Liver (tissue), 9 donors: ENCODE measurements around the gene CWC25. TPM values are rescaled to one million over a fixed set of nuclear protein-coding genes. Genes with fewer than 3 reads are reported as not detected.

Source experiments
- DNase-seq: peaks from one replicate; pipeline ENCODE4 v3.0.0-alpha.2; 2017; ENCODE audit warnings: low spot score
- H3K27ac ChIP-seq, 2 donors: one replicate each; pipeline ENCODE4 v1.7.0; 2013; ENCODE audit warnings: inconsistent platforms in 2 of 2, low read length in 2 of 2, control low read depth in 1 of 2, low read depth in 1 of 2, mild to moderate bottlenecking in 1 of 2
- H3K27me3 ChIP-seq, 4 donors: one replicate each; pipeline versions ENCODE4 v1.6.1 to v1.7.0; 2013; ENCODE audit warnings: low read length in 3 of 4, inconsistent platforms in 1 of 4, mild to moderate bottlenecking in 1 of 4, moderate library complexity in 1 of 4; ENCODE audit not compliant: control insufficient read depth in 4 of 4, insufficient read depth in 4 of 4
- H3K36me3 ChIP-seq, 4 donors: one replicate each; pipeline versions ENCODE4 v1.6.1 to v1.7.0; 2013; ENCODE audit warnings: low read length in 3 of 4, mild to moderate bottlenecking in 3 of 4, low read depth in 1 of 4, moderate library complexity in 1 of 4; ENCODE audit not compliant: control insufficient read depth in 4 of 4, insufficient read depth in 3 of 4
- H3K4me1 ChIP-seq, 4 donors: one replicate each; pipeline versions ENCODE4 v1.6.1 to v1.7.0; 2013; ENCODE audit warnings: low read length in 3 of 4, mild to moderate bottlenecking in 3 of 4, moderate library complexity in 1 of 4; ENCODE audit not compliant: control insufficient read depth in 4 of 4, insufficient read depth in 4 of 4
- H3K4me3 ChIP-seq, 3 donors: one replicate each; pipeline versions ENCODE4 v1.6.1 to v1.7.0; 2013; ENCODE audit warnings: low read length in 3 of 3, control low read depth in 1 of 3, low read depth in 1 of 3, mild to moderate bottlenecking in 1 of 3
- H3K9ac ChIP-seq, 2 donors: one replicate each; pipeline ENCODE4 v1.7.0; 2013; ENCODE audit warnings: low read length in 2 of 2, mild to moderate bottlenecking in 2 of 2, moderate library complexity in 2 of 2, control low read depth in 1 of 2, low read depth in 1 of 2
- H3K9me3 ChIP-seq, 4 donors: one replicate each; pipeline versions ENCODE4 v1.6.1 to v1.7.0; 2013; ENCODE audit warnings: low read length in 3 of 4; ENCODE audit not compliant: control insufficient read depth in 4 of 4
- EGR1 ChIP-seq, 2 donors: IDR thresholded peaks; 2 replicates each; pipeline ENCODE4 v1.6.1; 2016 to 2018; ENCODE audit warnings: antibody characterized with exemption in 2 of 2, low read depth in 2 of 2
- FOXA2 ChIP-seq: IDR thresholded peaks from 2 replicates; pipeline ENCODE4 v1.6.1; 2016; ENCODE audit warnings: antibody characterized with exemption
- HNF4A ChIP-seq, 2 donors: conservative IDR thresholded peaks; 2 replicates each; pipeline ENCODE4 v1.6.1; 2016; ENCODE audit warnings: antibody characterized with exemption in 2 of 2, mild to moderate bottlenecking in 2 of 2
- HNF4G ChIP-seq: IDR thresholded peaks from 2 replicates; pipeline ENCODE4 v1.6.1; 2016; ENCODE audit warnings: antibody characterized with exemption
- JUND ChIP-seq, 2 donors: IDR thresholded peaks; 2 replicates each; pipeline ENCODE4 v1.6.1; 2016; ENCODE audit warnings: antibody characterized with exemption in 2 of 2
- NR2F2 ChIP-seq: IDR thresholded peaks from 2 replicates; pipeline ENCODE4 v1.6.1; 2016; ENCODE audit warnings: antibody characterized with exemption
- RAD21 ChIP-seq, 2 donors: IDR thresholded peaks; 2 replicates each; pipeline ENCODE4 v1.6.1; 2016; ENCODE audit warnings: antibody characterized with exemption in 2 of 2, mild to moderate bottlenecking in 2 of 2
- RXRA ChIP-seq, 2 donors: IDR thresholded peaks; 2 replicates each; pipeline ENCODE4 v1.6.1; 2017 to 2018; ENCODE audit warnings: antibody characterized with exemption in 2 of 2, mild to moderate bottlenecking in 1 of 2
- SP1 ChIP-seq: IDR thresholded peaks from 2 replicates; pipeline ENCODE4 v1.6.1; 2018; ENCODE audit warnings: antibody characterized with exemption, mild to moderate bottlenecking
- TAF1 ChIP-seq: conservative IDR thresholded peaks from 2 replicates; pipeline ENCODE4 v1.6.1; 2016; ENCODE audit warnings: antibody characterized with exemption, mild to moderate bottlenecking
- YY1 ChIP-seq: IDR thresholded peaks from 2 replicates; pipeline ENCODE4 v1.6.1; 2016; ENCODE audit warnings: antibody characterized with exemption, mild to moderate bottlenecking
- WGBS: extraction: QIAGEN DNeasy Blood & Tissue Kit; methylation state at CpG from one replicate; pipeline ENCODE4 v1.1.7; 2013; 5-methylcytosine and 5-hydroxymethylcytosine counted together
- polyA plus RNA-seq, 2 donors: library from polyadenylated mRNA; stranded (reverse) in 1 of 2; unstranded in 1 of 2; fragments of 200-250 nt in 1 of 2; fragments of >200 nt in 1 of 2; fragmentation: Nextera tagmentation in 1 of 2; extraction: Ambion mirVana in 1 of 2; gene quantifications; one replicate each; pipeline versions ENCODE4 v1.2.1 to v1.2.3, GENCODE V29; 2013 to 2015
- total RNA-seq, 2 donors: library from RNA; depleted of rRNA; stranded (reverse); fragments of >200 nt; gene quantifications; one replicate each; pipeline ENCODE4 v1.2.3, GENCODE V29; 2014
- TF ChIP-seq, protein P1 (sequence below): IDR thresholded peaks from 2 replicates; pipeline ENCODE4 v1.6.1; 2016; ENCODE audit warnings: antibody characterized with exemption, mild to moderate bottlenecking
- TF ChIP-seq, protein P2 (sequence below): IDR thresholded peaks from 2 replicates; pipeline ENCODE4 v1.6.1; 2016; ENCODE audit warnings: antibody characterized with exemption
- TF ChIP-seq, protein P3 (sequence below): IDR thresholded peaks from 2 replicates; pipeline ENCODE4 v1.6.1; 2016; ENCODE audit warnings: antibody characterized with exemption
- donor health status: healthy.
- donor health status: healthy.
- donor health status: healthy.
- donor health status: healthy.
- donor health status: healthy.

The CWC25 gene
- total and polyA plus RNA-seq, 4 donors, result 5.7 to 10.0 (median 7.4) TPM

DNA sequence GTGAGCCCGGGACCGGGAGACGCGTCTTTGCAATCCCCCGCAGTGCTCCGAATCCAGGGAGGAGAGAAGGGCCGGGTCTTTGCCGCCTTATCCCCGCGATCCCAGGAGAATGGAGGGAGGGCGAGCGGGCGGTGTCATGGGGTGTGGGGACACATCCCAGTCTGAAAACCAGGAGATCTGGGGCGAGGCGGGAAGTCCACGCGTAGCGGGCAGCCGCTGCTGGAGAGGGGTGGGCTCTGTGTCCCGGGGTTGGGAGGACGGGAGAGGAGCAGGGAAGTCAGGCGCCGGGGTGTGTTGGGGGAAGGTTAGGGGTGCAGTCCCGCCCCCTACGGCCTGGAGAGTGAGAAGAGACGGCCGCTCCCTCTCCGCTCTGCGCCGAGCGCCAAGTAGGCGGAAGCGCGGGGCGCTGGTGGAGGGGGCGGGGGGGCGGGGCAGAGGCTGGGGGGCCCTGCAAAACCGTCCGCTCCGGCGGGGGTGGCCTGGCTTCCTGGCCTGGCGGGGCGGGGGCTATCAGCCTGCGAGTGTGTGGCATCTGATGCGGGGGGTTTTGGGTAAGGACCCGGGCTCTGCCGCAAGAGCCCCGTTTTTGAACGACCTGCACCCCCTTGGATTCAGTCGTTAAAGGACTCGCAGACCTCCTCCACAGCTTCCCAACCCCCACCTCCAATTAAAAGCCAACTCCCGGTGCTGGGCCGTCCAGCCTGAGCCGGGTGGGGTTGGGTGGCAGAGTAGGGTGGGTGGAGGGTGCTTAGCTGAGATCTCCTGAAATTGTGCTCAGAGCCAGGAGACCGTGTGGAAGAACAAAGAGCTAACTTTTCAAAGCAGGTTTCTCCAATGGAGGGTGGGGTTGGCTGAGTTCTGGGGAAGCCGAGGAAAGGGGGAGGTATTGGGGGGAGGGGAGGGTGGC, 45.4 kb upstream of the CWC25 start:
- H3K4me3 ChIP-seq, result peak overlapping the region; percentile 74 to 88 (median 87)
- no peaks in the 10 kb centered on the region for H3K36me3 ChIP-seq
- under 1% methylated on average over 56 of the region's 56 CpGs for WGBS
- peaks cover 0 to 48% (median 42%) of the 10 kb centered on the region in 4 donors for H3K4me1 ChIP-seq
- H3K9ac ChIP-seq, result peak overlapping the region; percentile 87 to 96
- no peaks in the 10 kb centered on the region for H3K9me3 ChIP-seq
- H3K27ac ChIP-seq, result peak overlapping the region; percentile 95 to 96
- TF ChIP-seq RXRA (IDR thresholded peaks at IDR 0.05) (no peak), YY1 (peak; percentile 27), RAD21 (IDR thresholded peaks at IDR 0.05) (no peak), NR2F2 (peak; percentile 38), FOXA2 (no peak), SP1 (no peak)
- TF ChIP-seq, protein P1, sequence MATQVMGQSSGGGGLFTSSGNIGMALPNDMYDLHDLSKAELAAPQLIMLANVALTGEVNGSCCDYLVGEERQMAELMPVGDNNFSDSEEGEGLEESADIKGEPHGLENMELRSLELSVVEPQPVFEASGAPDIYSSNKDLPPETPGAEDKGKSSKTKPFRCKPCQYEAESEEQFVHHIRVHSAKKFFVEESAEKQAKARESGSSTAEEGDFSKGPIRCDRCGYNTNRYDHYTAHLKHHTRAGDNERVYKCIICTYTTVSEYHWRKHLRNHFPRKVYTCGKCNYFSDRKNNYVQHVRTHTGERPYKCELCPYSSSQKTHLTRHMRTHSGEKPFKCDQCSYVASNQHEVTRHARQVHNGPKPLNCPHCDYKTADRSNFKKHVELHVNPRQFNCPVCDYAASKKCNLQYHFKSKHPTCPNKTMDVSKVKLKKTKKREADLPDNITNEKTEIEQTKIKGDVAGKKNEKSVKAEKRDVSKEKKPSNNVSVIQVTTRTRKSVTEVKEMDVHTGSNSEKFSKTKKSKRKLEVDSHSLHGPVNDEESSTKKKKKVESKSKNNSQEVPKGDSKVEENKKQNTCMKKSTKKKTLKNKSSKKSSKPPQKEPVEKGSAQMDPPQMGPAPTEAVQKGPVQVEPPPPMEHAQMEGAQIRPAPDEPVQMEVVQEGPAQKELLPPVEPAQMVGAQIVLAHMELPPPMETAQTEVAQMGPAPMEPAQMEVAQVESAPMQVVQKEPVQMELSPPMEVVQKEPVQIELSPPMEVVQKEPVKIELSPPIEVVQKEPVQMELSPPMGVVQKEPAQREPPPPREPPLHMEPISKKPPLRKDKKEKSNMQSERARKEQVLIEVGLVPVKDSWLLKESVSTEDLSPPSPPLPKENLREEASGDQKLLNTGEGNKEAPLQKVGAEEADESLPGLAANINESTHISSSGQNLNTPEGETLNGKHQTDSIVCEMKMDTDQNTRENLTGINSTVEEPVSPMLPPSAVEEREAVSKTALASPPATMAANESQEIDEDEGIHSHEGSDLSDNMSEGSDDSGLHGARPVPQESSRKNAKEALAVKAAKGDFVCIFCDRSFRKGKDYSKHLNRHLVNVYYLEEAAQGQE, result no peak
- TF ChIP-seq, protein P2, sequence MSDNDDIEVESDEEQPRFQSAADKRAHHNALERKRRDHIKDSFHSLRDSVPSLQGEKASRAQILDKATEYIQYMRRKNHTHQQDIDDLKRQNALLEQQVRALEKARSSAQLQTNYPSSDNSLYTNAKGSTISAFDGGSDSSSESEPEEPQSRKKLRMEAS, result no peak
- no peaks in the 10 kb centered on the region for H3K27me3 ChIP-seq
- peak; percentile 68 for DNase-seq

DNA sequence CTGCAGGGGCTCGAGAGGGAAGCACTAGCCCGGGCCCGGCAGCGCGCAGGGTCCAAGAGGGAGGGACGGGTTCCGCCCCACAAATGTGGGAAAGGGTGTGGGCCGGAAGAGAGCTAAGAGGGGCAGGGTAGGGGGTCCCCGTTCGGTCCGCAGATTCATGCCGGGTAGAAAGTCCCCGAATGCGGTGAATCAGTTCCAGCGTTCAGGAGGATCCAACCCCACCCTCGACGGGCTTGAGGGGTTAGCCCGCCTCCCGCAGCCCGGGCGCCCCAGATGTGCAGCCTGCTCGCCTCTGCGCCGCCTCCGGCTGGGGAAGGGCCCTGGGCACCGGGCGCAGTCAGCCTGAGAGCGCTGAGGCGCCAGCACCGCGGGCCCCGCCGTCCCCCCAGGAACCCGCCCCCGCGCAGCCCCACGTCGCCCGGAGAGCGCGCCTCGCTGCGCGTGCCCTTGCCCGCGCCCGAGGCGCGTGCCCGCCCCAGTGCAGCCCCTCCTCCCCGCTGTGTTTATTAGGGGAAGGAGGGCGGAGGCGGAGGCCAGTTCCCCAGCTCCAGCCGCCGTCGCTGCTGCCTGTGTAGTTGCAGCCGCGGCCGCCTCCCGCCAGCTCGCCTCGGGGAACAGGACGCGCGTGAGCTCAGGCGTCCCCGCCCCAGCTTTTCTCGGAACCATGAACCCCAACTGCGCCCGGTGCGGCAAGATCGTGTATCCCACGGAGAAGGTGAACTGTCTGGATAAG, 44.6 kb upstream of the CWC25 start, which contains the start of gene LASP1:
TSS of gene LASP1 (plus strand) at position 533 of the 733 bp plus-strand sequence. CDS start at position 665, 132 bp downstream.
- under 1% methylated on average over 73 of the region's 73 CpGs for WGBS
- Histone ChIP-seq H3K9ac (peak within 1 kb of the TSS; percentile 87 to 96), H3K36me3 (no peaks in the 10 kb centered on the region), H3K4me3 (peak within 1 kb of the TSS; percentile 74 to 88 (median 87)), H3K4me1 (peaks cover 0 to 45% (median 36%) of the 10 kb centered on the region in 4 donors), H3K9me3 (no peaks in the 10 kb centered on the region), H3K27me3 (no peaks in the 10 kb centered on the region), H3K27ac (peak within 1 kb of the TSS; percentile 95 to 96)
- TF ChIP-seq YY1 (no peak), EGR1 (IDR thresholded peaks at IDR 0.05; ENCODE audit: low read depth in 2 of 2) (peak in 1 of 2 donors; percentile 78), JUND (IDR thresholded peaks at IDR 0.05) (no peak), HNF4G (no peak), RAD21 (IDR thresholded peaks at IDR 0.05) (peak in 1 of 2 donors; percentile 53), TAF1 (peak; percentile 96), HNF4A (conservative IDR thresholded peaks at IDR 0.05) (no peak), FOXA2 (no peak), RXRA (IDR thresholded peaks at IDR 0.05) (no peak), SP1 (no peak)
- TF ChIP-seq, protein P2, result no peak
- TF ChIP-seq, protein P1, result peak; percentile 78
- TF ChIP-seq, protein P3, sequence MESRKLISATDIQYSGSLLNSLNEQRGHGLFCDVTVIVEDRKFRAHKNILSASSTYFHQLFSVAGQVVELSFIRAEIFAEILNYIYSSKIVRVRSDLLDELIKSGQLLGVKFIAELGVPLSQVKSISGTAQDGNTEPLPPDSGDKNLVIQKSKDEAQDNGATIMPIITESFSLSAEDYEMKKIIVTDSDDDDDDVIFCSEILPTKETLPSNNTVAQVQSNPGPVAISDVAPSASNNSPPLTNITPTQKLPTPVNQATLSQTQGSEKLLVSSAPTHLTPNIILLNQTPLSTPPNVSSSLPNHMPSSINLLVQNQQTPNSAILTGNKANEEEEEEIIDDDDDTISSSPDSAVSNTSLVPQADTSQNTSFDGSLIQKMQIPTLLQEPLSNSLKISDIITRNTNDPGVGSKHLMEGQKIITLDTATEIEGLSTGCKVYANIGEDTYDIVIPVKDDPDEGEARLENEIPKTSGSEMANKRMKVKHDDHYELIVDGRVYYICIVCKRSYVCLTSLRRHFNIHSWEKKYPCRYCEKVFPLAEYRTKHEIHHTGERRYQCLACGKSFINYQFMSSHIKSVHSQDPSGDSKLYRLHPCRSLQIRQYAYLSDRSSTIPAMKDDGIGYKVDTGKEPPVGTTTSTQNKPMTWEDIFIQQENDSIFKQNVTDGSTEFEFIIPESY, result peak; percentile 0
- DNase-seq, result peak; percentile 87
